NCI-H226 (cell line): ENCODE results near the gene PNKD.
A peak's percentile ranks its signal among the peaks of the same experiment; 100 is the strongest.
"Not testable (repeated sequence)": the region's sequence is repeated elsewhere in the genome, so short reads cannot be mapped to it uniquely, and the experiment has no call there.

ENCODE experiments used
- DNase-seq: peaks from one replicate; pipeline ENCODE4 v3.0.0-alpha.2; 2015

Gene PNKD

GRCh38 chr2:218293715-218294429, 23.6 kb downstream of the PNKD start:
- no peak for DNase-seq

GRCh38 chr2:218294430-218295022, 24.2 kb downstream of the PNKD start:
- DNase-seq = no peak

- DNase-seq = peak; percentile 18
Observed at GRCh38 chr2:218295029-218295428, 24.7 kb downstream of the PNKD start.

GRCh38 chr2:218296200-218296599, 25.9 kb downstream of the PNKD start:
- no peak for DNase-seq

- no peak for DNase-seq
Observed at GRCh38 chr2:218296847-218297246, 26.5 kb downstream of the PNKD start.

- DNase-seq = no peak
Observed at GRCh38 chr2:218298314-218298875, 28.1 kb downstream of the PNKD start.

- no peak for DNase-seq
Observed at GRCh38 chr2:218300141-218300540, 29.8 kb downstream of the PNKD start.

GRCh38 chr2:218301176-218301819, 31.0 kb downstream of the PNKD start:
- DNase-seq = peak; percentile 35

GRCh38 chr2:218305383-218305782, 35.1 kb downstream of the PNKD start:
- no peak for DNase-seq

- DNase-seq = no peak
Observed at GRCh38 chr2:218306184-218306920, 36.0 kb downstream of the PNKD start.

- DNase-seq = no peak
Observed at GRCh38 chr2:218307415-218308090, 37.2 kb downstream of the PNKD start.

- no peak for DNase-seq
Observed at GRCh38 chr2:218310853-218311540, 40.7 kb downstream of the PNKD start.

GRCh38 chr2:218311541-218312266, 41.4 kb downstream of the PNKD start:
- not testable (repeated sequence) for DNase-seq

GRCh38 chr2:218312267-218312756, 42.0 kb downstream of the PNKD start:
- no peak for DNase-seq

- no peak for DNase-seq
Observed at GRCh38 chr2:218313356-218313755, 43.0 kb downstream of the PNKD start.

- not testable (repeated sequence) for DNase-seq
Observed at GRCh38 chr2:218314764-218315163, 44.4 kb downstream of the PNKD start.

GRCh38 chr2:218315397-218315796, 45.1 kb downstream of the PNKD start:
- no peak for DNase-seq

- peak; percentile 4 for DNase-seq
Observed at GRCh38 chr2:218317303-218317630, 46.9 kb downstream of the PNKD start.

GRCh38 chr2:218317835-218318234, 47.5 kb downstream of the PNKD start:
- DNase-seq = no peak

- no peak for DNase-seq
Observed at GRCh38 chr2:218318241-218318640, 47.9 kb downstream of the PNKD start.

- no peak for DNase-seq
Observed at GRCh38 chr2:218319813-218320365, 49.6 kb downstream of the PNKD start.
